NT2/D1 (cell line): ENCODE measurements around the gene B3GNT3.

ENCODE experiments used
- DNase-seq: peaks from one replicate; pipeline ENCODE4 v3.0.0-alpha.2; 2011; ENCODE audit warnings: low read depth, low spot score
- H3K27me3 ChIP-seq: 2 replicates; pipeline ENCODE4 v1.6.0; 2011; ENCODE audit warnings: mild to moderate bottlenecking; ENCODE audit not compliant: insufficient read length, insufficient read depth
- H3K36me3 ChIP-seq: 2 replicates; pipeline ENCODE4 v1.6.1; 2011; ENCODE audit warnings: mild to moderate bottlenecking, low read length, mixed read lengths; ENCODE audit not compliant: insufficient read depth, insufficient read length
- H3K4me1 ChIP-seq: 2 replicates; pipeline ENCODE4 v1.5.1; 2011; ENCODE audit not compliant: insufficient read depth, insufficient read length
- H3K4me3 ChIP-seq: 2 replicates; pipeline ENCODE4 v1.5.1; 2011; ENCODE audit warnings: low read depth; ENCODE audit not compliant: insufficient read length
- H3K9ac ChIP-seq: 2 replicates; pipeline ENCODE4 v1.6.0; 2011; ENCODE audit warnings: low read depth; ENCODE audit not compliant: insufficient read length
- H3K9me3 ChIP-seq: 2 replicates; pipeline ENCODE4 v1.5.1; 2011; ENCODE audit warnings: mild to moderate bottlenecking, low read length; ENCODE audit not compliant: insufficient read depth
- SUZ12 ChIP-seq: IDR thresholded peaks from 2 replicates; pipeline ENCODE4 v1.6.1; 2011; ENCODE audit not compliant: insufficient read length, insufficient read depth; ENCODE audit errors: extremely low read depth
- YY1 ChIP-seq: IDR thresholded peaks from 2 replicates; pipeline ENCODE4 v1.6.1; 2011; ENCODE audit not compliant: insufficient read length, insufficient read depth
- ZNF274 ChIP-seq: IDR thresholded peaks from 2 replicates; pipeline ENCODE4 v1.6.1; 2011; ENCODE audit warnings: mild to moderate bottlenecking, low read depth, low read length

The B3GNT3 gene, protein sequence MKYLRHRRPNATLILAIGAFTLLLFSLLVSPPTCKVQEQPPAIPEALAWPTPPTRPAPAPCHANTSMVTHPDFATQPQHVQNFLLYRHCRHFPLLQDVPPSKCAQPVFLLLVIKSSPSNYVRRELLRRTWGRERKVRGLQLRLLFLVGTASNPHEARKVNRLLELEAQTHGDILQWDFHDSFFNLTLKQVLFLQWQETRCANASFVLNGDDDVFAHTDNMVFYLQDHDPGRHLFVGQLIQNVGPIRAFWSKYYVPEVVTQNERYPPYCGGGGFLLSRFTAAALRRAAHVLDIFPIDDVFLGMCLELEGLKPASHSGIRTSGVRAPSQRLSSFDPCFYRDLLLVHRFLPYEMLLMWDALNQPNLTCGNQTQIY

DNA sequence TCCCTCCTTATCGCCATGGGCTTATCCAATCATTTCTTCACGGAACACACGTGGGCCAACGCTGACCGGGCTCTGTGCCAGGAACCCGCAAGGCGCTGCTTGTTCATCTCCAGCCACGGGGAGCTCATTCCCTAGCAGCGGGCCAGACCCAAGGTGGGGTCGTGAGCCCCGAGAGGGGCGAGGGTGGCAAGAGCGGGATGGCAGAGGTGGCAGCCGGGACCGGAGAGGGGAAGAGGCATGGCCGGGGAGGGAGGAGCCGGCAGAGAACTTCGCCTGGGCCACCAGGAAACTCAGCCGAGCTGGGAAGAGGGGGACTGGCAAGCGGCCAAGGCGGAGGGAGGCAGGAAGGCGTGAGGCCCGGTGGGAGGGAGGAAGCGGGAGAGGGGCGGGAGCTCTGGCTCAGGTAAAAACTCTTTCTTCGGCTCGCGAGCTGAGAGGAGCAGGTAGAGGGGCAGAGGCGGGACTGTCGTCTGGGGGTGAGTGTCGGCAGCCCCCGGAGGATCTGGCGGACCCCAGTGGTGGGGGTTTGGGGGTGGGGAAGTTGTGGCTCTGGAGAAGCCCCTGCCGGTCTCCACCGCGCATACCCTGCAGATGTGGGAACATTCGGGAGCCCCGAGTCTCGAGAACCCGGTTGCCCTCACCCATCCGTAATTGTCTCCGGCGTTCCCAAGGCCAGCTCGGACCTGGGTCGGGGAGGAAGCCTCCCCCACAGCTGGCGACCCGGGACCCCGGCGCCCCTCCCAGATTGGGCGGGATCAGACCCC lies at the start of gene B3GNT3:
Gene B3GNT3, plus strand, starts transcription at position 408 of the 764 bp plus-strand sequence. CDS start 12,670 bp downstream, outside the sequence.
- TF ChIP-seq SUZ12 (no peak), ZNF274 (no peak), YY1 (no peak)
- Histone ChIP-seq H3K9me3 (no peaks in the 10 kb centered on the region), H3K36me3 (no peaks in the 10 kb centered on the region), H3K9ac (peak within 1 kb of the TSS; percentile 76), H3K27me3 (peaks cover 26% of the 10 kb centered on the region), H3K4me3 (peak within 1 kb of the TSS; percentile 64), H3K4me1 (no peaks in the 10 kb centered on the region)
- no peak for DNase-seq

DNA sequence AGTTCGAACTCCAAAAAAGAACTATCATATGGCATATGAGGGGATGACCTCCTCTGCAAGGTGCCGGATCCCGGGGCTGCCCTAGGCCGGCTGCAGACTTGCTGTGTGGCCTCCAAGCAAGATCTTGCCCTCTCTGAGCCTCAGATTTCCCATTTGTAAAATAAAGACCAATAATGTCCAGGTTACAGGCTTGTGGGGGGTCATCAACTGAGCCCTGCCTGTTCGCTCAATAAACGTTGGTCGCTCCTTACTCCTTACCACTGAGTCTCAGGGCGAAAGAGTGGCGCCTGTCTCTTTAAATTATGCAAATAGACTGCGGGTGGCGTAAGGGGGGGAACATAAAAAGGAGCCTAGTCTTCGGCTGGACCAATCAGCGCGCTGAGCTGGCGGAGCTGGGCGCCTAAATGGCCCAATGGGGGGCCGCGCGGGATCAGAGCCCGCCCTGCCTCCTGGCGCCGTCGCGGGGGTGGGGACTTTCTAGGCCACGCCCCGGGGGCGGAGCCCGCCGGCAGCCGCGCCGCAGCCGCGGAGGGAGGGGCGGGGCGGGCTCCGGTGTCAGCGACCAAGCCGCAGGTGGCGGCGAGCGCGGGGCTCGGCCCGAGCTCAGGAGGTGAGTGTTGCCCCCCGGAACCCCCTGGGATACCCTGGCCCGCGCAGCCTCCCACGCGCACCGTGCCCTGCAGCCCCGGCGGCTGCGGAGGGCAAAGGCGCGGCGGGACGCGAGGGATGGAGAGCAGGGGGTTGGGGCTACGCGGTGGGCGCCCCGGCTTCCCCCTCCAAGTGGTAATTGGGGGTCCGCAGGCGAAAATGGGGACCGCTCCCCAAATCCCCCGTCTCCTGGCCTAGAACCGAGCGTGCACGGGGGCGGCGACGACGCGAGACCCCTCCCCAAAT lies 47.5 kb upstream of the B3GNT3 start:
- DNase-seq, result peak; percentile 94
- no peaks in the 10 kb centered on the region for H3K9me3 ChIP-seq
- peak overlapping the region; percentile 69 for H3K4me3 ChIP-seq
- no peaks in the 10 kb centered on the region for H3K36me3 ChIP-seq
- no peak for TF ChIP-seq SUZ12
- TF ChIP-seq ZNF274, result no peak
- no peak for TF ChIP-seq YY1
- H3K27me3 ChIP-seq, result peaks cover 5% of the 10 kb centered on the region
- H3K9ac ChIP-seq, result peak overlapping the region; percentile 80
- H3K4me1 ChIP-seq, result no peaks in the 10 kb centered on the region

DNA sequence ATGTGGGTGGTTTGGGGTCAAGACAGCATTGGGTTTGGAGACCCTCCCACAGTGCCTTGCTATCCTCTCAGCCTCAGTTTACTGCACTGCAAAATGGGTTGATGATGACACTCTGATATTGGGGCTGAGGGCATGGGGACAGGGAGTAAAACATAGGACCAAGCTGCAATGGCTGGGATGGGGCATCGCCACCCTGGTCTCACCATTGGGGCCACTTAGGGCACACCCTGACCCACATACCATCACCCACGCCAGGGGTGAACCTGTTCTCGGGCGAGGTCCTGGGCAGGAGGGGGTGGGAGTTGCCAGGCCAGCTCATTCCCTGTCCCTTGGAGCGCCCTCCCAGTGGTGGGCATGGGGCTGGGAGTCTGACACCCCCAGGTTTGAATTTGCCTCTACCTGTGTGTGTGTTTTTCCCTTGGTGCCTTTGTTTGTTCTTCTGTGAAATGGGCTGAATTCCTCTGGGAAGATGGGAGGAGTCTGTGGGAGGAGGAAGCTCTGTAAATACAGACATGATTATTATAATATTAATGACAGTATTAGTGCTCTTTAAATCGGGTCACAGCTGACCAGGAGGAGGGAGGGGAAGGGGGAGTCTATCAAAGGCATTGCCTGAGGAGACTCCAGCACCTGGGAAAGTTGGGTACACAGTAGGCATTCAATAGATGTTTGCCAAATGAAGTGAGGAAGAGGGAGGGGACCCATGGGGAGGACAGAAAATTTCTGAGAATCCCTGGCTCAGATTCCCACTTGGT lies 45.9 kb upstream of the B3GNT3 start:
- Histone ChIP-seq H3K36me3 (no peaks in the 10 kb centered on the region), H3K4me3 (no peak overlapping the region), H3K9ac (no peak overlapping the region), H3K9me3 (no peaks in the 10 kb centered on the region), H3K27me3 (peaks cover 5% of the 10 kb centered on the region), H3K4me1 (peaks cover 2% of the 10 kb centered on the region)
- TF ChIP-seq ZNF274 (no peak), YY1 (no peak), SUZ12 (no peak)
- no peak for DNase-seq

DNA sequence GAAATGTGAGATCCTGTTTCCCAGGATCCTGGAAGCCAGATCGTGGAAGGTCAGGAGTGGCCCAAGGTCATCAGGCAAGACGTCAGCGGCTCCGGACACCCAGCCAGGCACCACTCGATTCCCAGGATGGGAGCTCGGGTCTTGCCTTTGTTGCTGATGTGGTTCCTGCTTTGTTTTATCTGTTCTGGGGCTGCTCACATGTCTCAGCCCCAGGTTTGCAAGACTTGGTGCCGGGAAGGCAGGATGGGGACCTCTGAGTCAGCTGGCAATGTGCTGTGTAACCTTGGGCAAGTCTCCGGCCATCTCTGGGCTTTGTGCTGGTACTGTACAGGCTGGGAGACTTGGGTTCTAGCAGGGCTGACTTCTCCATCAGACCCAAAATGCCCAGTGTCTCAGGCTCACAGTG lies 45.0 kb upstream of the B3GNT3 start:
- H3K9ac ChIP-seq, result no peak overlapping the region
- DNase-seq, result no peak
- no peak overlapping the region for H3K4me3 ChIP-seq
- H3K4me1 ChIP-seq, result peaks cover 4% of the 10 kb centered on the region
- H3K27me3 ChIP-seq, result peaks cover 5% of the 10 kb centered on the region
- no peaks in the 10 kb centered on the region for H3K36me3 ChIP-seq
- H3K9me3 ChIP-seq, result no peaks in the 10 kb centered on the region
- no peak for TF ChIP-seq SUZ12
- no peak for TF ChIP-seq ZNF274
- no peak for TF ChIP-seq YY1

DNA sequence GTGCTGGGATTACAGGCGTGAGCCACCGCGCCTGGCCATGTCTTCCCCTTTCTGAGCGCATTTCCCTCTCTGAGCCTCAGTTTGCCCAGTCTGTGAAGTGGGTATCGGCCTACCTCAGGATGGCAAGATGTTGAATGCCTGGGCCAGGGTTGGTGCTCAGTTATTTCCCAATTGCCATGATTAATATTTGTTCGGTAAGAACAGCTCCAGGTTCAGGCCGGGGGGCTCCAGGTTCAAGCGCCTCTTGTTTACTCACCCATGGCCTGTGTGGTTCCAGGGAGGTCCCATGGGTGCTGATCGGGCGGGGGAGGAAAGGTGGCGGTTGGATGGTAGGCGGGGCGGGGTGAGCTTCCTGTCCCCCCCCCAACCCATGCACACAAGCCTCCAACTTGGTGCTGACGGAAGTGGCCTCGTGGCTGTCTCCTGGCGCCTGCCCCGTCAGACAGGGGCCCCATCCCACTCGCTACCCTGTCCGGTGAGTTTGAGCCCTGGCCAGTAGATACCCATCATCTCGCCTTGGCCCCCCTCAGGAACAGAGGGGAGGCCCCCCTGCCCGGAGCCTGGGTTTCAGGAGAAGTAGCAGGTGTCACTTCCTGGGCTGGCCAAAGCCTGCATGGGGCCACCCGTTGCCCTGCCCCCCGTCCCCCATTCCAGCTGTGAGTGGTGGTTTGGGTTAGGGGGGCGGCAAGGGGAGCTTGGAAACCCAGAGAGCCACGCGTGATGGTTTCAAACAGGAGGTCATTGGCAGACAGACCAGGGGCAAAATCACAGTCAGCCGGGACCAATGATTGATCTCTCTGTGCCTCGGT lies 43.6 kb upstream of the B3GNT3 start, which contains the start of gene FCHO1:
Gene FCHO1, plus strand, starts transcription at position 375 of the 809 bp plus-strand sequence. CDS start 3,688 bp downstream, outside the sequence.
- Histone ChIP-seq H3K36me3 (no peaks in the 10 kb centered on the region), H3K9me3 (no peaks in the 10 kb centered on the region), H3K4me1 (peaks cover 11% of the 10 kb centered on the region), H3K4me3 (no peak within 1 kb of the TSS), H3K9ac (no peak within 1 kb of the TSS), H3K27me3 (peaks cover 5% of the 10 kb centered on the region)
- DNase-seq, result no peak
- TF ChIP-seq ZNF274, result no peak
- no peak for TF ChIP-seq YY1
- no peak for TF ChIP-seq SUZ12

DNA sequence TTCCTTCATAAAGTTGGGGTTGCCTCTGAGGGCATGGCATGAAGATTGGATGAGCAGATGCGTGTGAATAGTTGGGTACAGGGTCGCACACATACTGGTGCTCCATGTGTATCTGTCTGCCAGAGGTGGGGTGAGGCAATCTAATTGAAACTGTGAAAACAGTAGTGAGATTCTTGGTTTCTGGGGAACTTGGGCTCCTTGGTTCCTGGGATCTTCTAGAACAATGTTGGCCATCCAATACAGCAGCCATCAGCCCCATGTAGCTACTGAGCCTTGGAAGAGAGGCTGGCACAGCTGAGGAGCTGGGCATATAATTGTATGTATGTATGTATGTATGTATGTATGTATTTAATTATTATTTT lies 43.0 kb upstream of the B3GNT3 start:
- Histone ChIP-seq H3K4me3 (no peak overlapping the region), H3K9me3 (no peaks in the 10 kb centered on the region), H3K4me1 (peaks cover 11% of the 10 kb centered on the region), H3K9ac (no peak overlapping the region), H3K36me3 (no peaks in the 10 kb centered on the region), H3K27me3 (peaks cover 5% of the 10 kb centered on the region)
- no peak for TF ChIP-seq SUZ12
- TF ChIP-seq ZNF274, result no peak
- TF ChIP-seq YY1, result no peak
- no peak for DNase-seq
